ENCODE data around the gene RANGAP1.
A peak's percentile ranks its signal among the peaks of the same experiment; 100 is the strongest.
"Not testable (repeated sequence)": the region's sequence is repeated elsewhere in the genome, so short reads cannot be mapped to it uniquely, and the experiment has no call there.

The RANGAP1 gene

GRCh38 chr22:41300661-41301060 lies 14.7 kb upstream of the RANGAP1 start:
- no peak for DNase-seq

GRCh38 chr22:41296826-41297667 lies 11.1 kb upstream of the RANGAP1 start:
- no peak for DNase-seq

- not testable (repeated sequence) for DNase-seq
Measured at GRCh38 chr22:41294816-41295215, 8.8 kb upstream of the RANGAP1 start.

- DNase-seq, result no peak
Measured at GRCh38 chr22:41290262-41291221, 4.6 kb upstream of the RANGAP1 start.

- no peak for DNase-seq
Measured at GRCh38 chr22:41289671-41290070, 3.7 kb upstream of the RANGAP1 start.

- no peak for DNase-seq
Measured at GRCh38 chr22:41288245-41288946, 2.4 kb upstream of the RANGAP1 start.

GRCh38 chr22:41286639-41287091 lies 678 bp upstream of the RANGAP1 start:
- peak; percentile 65 for DNase-seq

- DNase-seq, result peak; percentile 94
Measured at GRCh38 chr22:41285441-41285819, 557 bp downstream of the RANGAP1 start.

- DNase-seq, result no peak
Measured at GRCh38 chr22:41284465-41284864, 1.5 kb downstream of the RANGAP1 start.

- DNase-seq, result no peak
Measured at GRCh38 chr22:41280854-41281253, 5.1 kb downstream of the RANGAP1 start.

- DNase-seq, result no peak
Measured at GRCh38 chr22:41280065-41280464, 5.9 kb downstream of the RANGAP1 start.

GRCh38 chr22:41274856-41275255 lies 11.1 kb downstream of the RANGAP1 start:
- DNase-seq, result no peak

- DNase-seq, result no peak
Measured at GRCh38 chr22:41273128-41273527, 12.9 kb downstream of the RANGAP1 start.

GRCh38 chr22:41271787-41272186 lies 14.2 kb downstream of the RANGAP1 start:
- no peak for DNase-seq

- no peak for DNase-seq
Measured at GRCh38 chr22:41267958-41268357, 18.0 kb downstream of the RANGAP1 start.

- no peak for DNase-seq
Measured at GRCh38 chr22:41264408-41264941, 21.5 kb downstream of the RANGAP1 start.

- no peak for DNase-seq
Measured at GRCh38 chr22:41263704-41264103, 22.3 kb downstream of the RANGAP1 start.

- no peak for DNase-seq
Measured at GRCh38 chr22:41262250-41262765, 23.7 kb downstream of the RANGAP1 start.

- no peak for DNase-seq
Measured at GRCh38 chr22:41261541-41262249, 24.3 kb downstream of the RANGAP1 start.

- DNase-seq, result no peak
Measured at GRCh38 chr22:41260871-41261270, 25.1 kb downstream of the RANGAP1 start.

- not testable (repeated sequence) for DNase-seq
Measured at GRCh38 chr22:41259756-41260155, 26.2 kb downstream of the RANGAP1 start.

- no peak for DNase-seq
Measured at GRCh38 chr22:41257696-41258095, 28.3 kb downstream of the RANGAP1 start.

Measured in activated CD4-positive, alpha-beta T cell treated with anti-CD3 and anti-CD28 coated beads, Interleukin-10, Interleukin-2, amounts not matched to agents 100 ng/mL and 50 ng/mL, durations not matched to agents 16 hours and 8 hours (primary cell).